ENCODE measurements around the gene HTR4. TPM values are rescaled to one million over a fixed set of nuclear protein-coding genes. Genes with fewer than 3 reads are reported as not detected.

The HTR4 gene
- total RNA-seq, 2 experiments from 2014 or later: not detected

DNA sequence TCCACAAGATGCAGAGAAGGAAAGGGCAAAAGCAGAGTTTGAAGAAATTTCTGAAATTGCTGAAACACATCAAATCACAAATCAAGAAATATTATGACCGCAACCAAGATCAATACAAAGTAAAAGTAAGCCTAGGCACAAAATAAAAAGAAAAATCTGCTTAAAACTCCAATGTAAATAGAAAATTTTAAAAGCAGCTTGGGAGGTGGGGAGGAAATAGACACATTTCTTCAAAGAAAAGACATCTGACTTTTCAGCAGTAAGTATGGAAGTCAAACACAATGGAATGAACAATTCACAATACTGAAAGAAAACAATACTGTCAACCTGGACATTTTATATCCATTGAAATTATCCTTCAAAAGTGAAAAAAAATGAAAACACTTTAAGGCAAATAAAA lies 55.1 kb downstream of the HTR4 start:
- Mint-ChIP-seq H3K4me1 (ENCODE audit: low read depth) (no peaks in the 10 kb centered on the region), H3K27ac (no peak overlapping the region)
- CTCF ChIA-PET: no interaction called here

DNA sequence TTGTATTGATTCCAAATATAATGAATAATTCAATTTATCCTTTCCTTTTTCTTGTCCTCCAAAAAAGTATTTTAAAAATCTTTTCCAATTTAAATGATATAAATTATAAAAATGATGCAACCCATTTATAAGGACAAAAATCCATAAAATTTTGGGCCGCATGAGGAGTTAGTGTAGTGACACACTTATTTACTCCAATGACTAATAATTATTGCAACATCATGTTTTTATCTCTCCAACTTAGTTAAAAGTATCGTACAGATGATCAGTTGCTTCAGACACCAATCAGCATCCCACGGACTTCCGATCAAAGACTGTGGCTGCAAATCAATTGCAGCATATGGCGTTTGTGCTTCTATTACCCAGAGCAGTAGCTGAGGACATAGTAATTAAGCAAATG lies 58.6 kb downstream of the HTR4 start:
- H3K4me1 Mint-ChIP-seq (ENCODE audit: low read depth): no peaks in the 10 kb centered on the region
- CTCF ChIA-PET: no interaction called here
- no peak overlapping the region for H3K4me3 Mint-ChIP-seq
- no peak for TF ChIP-seq CTCF (IDR thresholded peaks at IDR 0.05)
- peaks cover 5% of the 10 kb centered on the region for H3K36me3 Mint-ChIP-seq (ENCODE audit: low read depth)
- ATAC-seq: no peak
- POLR2A ChIA-PET: no interaction called here
- intact Hi-C loops (cut with micrococcal nuclease): no loop called here
- peaks cover 4% of the 10 kb centered on the region for H3K9me3 Mint-ChIP-seq
- H3K27me3 Mint-ChIP-seq: peaks cover 17% of the 10 kb centered on the region
- no peak for DNase-seq
- no peak overlapping the region for H3K27ac Mint-ChIP-seq

More for the DNA sequence above, 55.1 kb downstream of the HTR4 start:
- intact Hi-C loops (cut with micrococcal nuclease): no loop called here
- TF ChIP-seq CTCF (IDR thresholded peaks at IDR 0.05): no peak
- peaks cover 4% of the 10 kb centered on the region for H3K9me3 Mint-ChIP-seq
- H3K4me3 Mint-ChIP-seq: no peak overlapping the region
- POLR2A ChIA-PET: no interaction called here
- H3K27me3 Mint-ChIP-seq: peaks cover 9% of the 10 kb centered on the region
- DNase-seq (no peak), ATAC-seq (no peak)
- H3K36me3 Mint-ChIP-seq (ENCODE audit: low read depth): peaks cover 5% of the 10 kb centered on the region

GRCh38 chr5:148586796-148587195 lies 67.5 kb downstream of the HTR4 start:
- ATAC-seq (no peak), DNase-seq (no peak)
- Mint-ChIP-seq H3K27me3 (peaks cover under 1% of the 10 kb centered on the region), H3K4me1 (ENCODE audit: low read depth) (no peaks in the 10 kb centered on the region), H3K36me3 (ENCODE audit: low read depth) (no peaks in the 10 kb centered on the region), H3K27ac (no peak overlapping the region), H3K4me3 (no peak overlapping the region), H3K9me3 (no peaks in the 10 kb centered on the region)
- CTCF ChIA-PET: interaction anchor here (0.9 kb wide), 1 partner anchor 144 kb away, joined by 5 read pairs; no protein-coding TSS in a partner anchor
- POLR2A ChIA-PET: no interaction called here
- intact Hi-C loops (cut with micrococcal nuclease): no loop called here
- no peak for TF ChIP-seq CTCF (IDR thresholded peaks at IDR 0.05)

DNA sequence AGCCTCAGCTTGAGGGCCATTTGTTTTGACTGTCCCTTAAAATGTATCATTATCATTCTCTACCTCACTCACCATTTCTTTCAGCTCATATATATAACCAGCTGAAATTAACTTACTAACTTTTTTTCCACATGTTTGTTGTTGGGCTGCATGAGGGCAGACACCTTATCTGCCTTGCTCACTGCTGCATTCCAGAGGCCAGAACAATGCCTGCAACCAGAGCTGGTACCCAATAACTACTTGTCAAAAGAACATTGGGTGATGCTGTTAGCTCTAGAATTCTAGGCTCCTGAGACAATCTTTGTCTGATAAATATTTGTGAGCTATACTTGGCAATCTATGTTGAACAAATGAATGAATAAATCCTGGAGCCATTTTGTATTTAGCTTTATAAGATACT lies 68.3 kb downstream of the HTR4 start:
- POLR2A ChIA-PET: no interaction called here
- no peak for TF ChIP-seq CTCF (IDR thresholded peaks at IDR 0.05)
- intact Hi-C loops (cut with micrococcal nuclease): no loop called here
- CTCF ChIA-PET: interaction anchor here (0.9 to 1.2 kb wide), 2 partner anchors 16 to 145 kb away, joined by 3 to 5 read pairs; no protein-coding TSS in a partner anchor
- Mint-ChIP-seq H3K9me3 (no peaks in the 10 kb centered on the region), H3K4me1 (ENCODE audit: low read depth) (no peaks in the 10 kb centered on the region), H3K27me3 (no peaks in the 10 kb centered on the region), H3K4me3 (no peak overlapping the region), H3K27ac (no peak overlapping the region), H3K36me3 (ENCODE audit: low read depth) (no peaks in the 10 kb centered on the region)
- ATAC-seq: no peak
- no peak for DNase-seq

DNA sequence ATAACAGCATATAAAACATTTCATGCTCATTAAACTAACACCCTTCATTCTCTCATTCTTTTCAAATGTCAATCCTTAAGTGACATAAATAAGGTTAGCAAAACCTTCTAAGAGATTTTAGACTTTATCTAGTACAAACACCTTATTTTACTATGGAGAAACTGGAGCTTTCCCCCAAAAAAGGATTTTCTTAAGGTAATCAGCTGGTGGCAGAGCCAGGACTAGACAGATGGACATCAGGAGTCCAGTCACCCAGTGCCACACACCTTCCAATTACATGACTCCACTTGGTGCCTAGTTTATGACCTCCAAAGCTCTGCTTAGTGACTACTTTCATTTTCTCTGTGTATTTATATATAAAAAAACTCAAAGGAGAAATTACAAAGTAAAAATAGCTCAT lies 70.2 kb downstream of the HTR4 start:
- intact Hi-C loops (cut with micrococcal nuclease): no loop called here
- no peaks in the 10 kb centered on the region for H3K27me3 Mint-ChIP-seq
- no peak overlapping the region for H3K27ac Mint-ChIP-seq
- TF ChIP-seq CTCF (IDR thresholded peaks at IDR 0.05): no peak
- H3K4me3 Mint-ChIP-seq: no peak overlapping the region
- no peak for DNase-seq
- ChIA-PET CTCF (no interaction called here), POLR2A (no interaction called here)
- no peak for ATAC-seq
- H3K9me3 Mint-ChIP-seq: no peaks in the 10 kb centered on the region
- H3K36me3 Mint-ChIP-seq (ENCODE audit: low read depth): no peaks in the 10 kb centered on the region
- H3K4me1 Mint-ChIP-seq (ENCODE audit: low read depth): no peaks in the 10 kb centered on the region

All from activated CD8-positive, alpha-beta T cell treated with anti-CD3 and anti-CD28 coated beads for 36 hours (primary cell).